GM11168 (cell line): ENCODE data around the gene SLC4A2.
"Not testable (repeated sequence)": the region's sequence is repeated elsewhere in the genome, so short reads cannot be mapped to it uniquely, and the experiment has no call there.

ENCODE experiments used
- in situ Hi-C: fragments of 300-500 bp; cut with MboI; formaldehyde crosslinking; loops from one replicate; pipeline ENCODE4 v1.12.0; 2022; ENCODE audit warnings: low sequenced_read_pairs; ENCODE audit not compliant: unreplicated experiment

SLC4A2 gene

DNA sequence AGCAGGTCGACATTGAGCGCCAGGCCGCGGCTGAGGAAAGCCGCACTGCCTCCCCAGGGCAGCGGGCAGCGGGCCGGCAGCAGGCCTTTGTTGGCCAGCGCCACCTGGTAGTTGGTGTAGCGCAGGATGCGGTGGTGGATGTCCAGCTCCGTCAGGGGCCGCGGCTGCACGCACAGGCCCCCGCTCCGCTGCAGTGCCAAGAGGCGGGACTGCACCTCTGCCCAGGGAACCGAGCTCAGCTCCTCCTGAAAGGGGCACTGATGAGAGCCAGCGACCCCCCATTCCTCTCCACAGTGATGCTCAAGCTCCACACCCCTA is 40.3 kb upstream of the SLC4A2 start:
- in situ Hi-C loops: loop anchor here (10.0 kb wide), 1 partner anchor 114 kb away; no protein-coding TSS in a partner anchor

DNA sequence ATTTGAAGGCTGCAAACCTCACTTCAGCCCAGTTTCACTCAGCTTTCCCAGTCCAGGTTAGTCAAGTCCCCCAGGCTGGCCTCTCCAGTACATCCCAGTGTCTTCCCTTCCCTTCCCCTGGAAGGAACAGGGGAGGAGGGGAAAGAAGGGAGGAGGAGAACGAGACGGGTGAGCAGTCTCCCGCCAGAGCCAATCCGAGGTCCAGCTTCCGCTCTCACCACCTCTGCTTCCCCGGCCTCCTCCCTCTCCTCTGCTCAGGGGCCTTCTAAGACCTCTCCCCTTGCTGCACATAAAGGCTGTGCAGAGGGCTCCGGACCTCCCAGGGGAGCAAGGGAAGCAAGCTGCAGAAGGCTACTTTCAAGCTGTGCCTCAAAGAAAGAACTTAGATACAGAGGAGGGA is 39.2 kb upstream of the SLC4A2 start:
- in situ Hi-C loops: no loop called here

DNA sequence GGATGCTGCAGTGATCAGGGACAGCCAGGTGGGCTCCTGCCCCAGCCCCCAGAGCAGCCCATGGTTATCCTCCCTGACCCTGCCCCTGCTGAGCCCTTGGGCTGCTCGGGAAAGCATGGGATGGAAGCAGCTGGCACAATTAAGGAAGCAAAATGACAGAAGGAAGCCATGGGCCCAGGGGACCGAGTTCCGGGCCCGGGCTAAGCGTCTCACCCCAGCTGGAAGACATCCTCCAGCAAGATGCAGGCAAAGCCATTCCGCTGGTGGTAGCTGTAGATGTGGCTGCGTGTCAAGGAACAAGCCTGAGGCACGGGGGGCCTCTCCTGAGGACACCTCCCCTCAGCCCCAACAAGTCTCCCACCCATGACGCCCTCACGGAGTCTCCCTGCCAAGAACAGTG is 36.2 kb upstream of the SLC4A2 start:
- in situ Hi-C loops: no loop called here

DNA sequence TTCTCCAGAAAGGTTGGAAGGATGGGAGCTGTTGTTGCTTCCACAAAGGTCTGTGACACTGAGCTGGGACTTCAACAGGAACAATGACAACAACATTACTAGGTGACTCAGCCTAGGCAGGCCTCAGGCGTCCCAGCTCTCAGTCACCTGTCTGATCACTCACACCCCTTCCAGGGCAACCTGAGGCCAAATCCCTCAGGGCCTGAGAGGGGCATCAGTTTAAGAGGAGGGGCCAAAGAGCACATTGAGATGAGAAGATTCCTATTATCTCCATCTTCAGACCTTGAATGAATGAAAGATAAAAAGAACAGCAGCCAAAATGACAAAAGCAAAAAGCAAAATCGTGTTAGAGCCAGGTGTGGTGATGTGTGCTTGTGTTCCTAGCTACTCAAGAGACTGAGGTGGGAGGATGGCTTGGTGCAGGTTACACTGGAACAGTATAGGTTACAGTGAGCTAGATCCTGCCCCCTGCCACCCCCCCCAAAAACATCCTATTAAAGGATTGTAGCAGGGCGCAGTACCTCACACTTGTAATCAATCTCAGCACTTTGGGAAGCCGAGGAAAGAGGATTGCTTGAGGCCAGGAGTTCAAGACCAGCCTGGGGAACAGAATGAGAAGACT is 34.8 kb upstream of the SLC4A2 start, which contains the start of gene ATG9B:
ATG9B (minus strand) TSS at position 60 of the 622 bp plus-strand sequence. CDS start 71 bp downstream, outside the sequence.
- in situ Hi-C loops: no loop called here

DNA sequence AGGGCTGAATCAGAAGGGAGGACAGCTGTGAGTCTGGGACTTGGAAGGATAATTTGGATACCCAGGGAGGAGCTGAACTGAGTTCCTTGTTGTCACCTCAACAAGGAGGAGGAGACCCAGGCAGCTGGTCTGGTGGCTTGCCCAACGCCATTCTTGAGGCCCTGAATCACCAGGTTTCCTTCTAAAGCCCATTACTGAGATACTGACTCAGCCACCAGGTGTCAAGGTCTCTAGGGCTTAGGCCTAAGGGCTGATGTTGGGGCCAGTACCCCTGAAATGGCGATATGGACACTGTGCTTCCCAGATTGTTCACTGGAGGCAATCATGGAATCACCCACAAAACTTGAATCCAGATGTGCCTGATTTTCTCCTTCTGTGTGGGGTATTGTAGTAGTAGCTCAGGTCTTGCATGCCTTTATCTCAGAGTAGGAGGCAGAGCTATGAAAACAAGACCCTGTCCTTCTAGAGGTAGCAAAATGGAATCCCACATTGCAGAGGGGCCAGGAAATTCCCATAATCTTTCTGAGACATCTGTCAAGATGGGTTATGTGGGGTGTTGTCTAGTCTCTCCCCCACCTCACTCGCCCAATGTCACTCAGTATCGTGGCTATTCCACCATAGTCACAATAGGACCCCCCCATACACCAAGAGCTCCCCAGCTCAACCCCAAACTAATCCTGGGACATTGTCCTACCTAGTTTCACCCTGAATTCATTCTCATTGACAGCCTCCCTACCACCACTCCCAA is 33.3 kb upstream of the SLC4A2 start:
- in situ Hi-C loops: no loop called here

DNA sequence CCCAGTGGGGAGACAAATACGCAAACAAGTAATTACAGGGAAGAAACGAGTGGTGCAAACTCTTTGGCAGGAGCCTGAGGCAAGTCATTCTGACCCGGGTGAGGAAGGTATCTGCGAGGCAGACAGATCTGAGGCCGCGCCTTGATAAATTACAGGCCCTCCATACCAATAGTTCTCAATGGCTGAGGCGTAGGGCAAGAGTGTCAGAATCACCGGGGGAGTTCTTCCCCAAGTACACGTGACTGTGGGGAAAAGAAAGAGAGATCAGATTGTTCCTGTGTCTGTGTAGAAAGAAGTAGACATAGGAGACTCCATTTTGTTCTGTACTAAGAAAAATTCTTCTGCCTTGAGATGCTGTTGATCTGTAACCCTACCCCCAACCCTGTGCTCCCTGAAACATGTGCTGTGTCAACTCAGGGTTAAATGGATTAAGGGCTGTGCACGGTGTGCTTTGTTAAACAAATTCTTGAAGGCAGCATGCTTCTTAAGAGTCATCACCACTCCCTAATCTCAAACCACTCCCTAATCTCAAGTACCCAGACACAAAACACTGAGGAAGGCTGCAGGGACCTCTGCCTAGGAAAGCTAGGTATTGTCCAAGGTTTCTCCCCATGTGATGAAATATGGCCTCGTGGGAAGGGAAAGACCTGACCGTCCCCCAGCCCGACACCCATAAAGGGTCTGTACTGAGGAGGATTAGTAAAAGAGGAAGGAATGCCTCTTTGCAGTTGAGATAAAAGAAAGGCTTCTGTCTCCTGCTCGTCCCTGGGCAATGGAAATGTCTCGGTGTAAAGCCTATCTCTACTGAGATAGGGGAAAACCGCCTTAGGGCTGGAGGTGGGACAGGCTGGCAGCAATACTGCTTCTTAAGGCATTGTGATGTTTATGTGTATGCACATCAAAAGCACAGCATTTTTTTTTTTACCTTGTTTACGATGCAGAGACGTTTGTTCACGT is 32.3 kb upstream of the SLC4A2 start:
- in situ Hi-C loops: not testable (repeated sequence)

DNA sequence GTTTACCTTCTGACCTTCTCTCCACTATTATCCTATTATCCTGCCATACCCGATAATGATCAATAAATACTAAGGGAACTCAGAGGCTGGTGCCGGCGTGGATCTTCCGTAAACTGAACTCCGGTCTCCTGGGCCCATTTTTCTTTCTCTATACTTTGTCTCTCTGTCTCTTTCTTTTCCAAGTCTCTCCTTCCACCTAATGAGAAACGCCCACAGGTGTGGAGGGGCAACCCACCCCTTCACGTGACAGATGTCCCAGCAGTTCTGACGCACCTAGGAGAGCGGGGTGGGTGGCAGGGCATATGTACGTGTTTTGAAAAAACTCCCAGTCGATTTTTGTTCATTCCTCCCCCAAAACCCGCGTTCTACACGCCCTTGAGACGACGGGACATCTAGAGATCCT is 31.7 kb upstream of the SLC4A2 start:
- in situ Hi-C loops: not testable (repeated sequence)

DNA sequence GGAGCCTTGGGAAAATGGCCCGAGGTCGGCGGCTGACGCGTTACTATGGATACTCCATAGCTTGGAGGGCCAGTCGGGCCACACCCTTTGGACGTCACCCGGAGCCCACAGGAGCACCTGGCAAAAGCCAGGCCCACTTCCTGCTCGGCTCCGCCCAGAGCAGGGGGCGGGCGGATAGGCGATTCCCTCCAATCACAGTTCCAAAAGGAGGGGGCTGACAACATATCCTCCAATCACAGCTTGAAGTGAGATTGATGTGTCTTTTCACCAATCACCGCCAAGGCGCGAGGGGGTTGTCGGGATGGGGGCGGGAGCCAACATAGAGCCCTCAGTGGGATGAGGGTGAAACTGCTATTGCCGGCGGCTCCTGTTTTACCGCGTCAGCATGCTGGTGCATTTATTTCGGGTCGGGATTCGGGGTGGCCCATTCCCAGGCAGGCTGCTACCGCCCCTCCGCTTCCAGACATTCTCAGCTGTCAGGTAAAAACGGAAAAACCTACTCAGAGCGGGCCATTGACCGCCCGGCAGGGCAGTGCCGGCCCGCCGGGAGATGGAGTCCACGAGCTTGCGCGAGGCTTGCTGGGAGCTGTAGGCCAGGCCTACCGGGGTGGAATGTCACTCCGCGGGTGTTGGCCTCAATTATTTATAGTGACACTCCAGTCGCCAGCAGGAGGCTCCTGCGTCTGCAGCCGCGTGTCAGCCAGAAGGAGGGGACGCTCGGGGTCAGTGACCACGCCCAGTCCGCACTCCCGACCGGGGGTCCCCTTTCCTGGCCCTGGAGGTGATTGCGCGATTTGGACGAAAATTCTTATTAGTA is 31.1 kb upstream of the SLC4A2 start, which contains the start of gene ABCB8:
ABCB8 (plus strand) TSS at position 320 of the 817 bp plus-strand sequence; CDS start at position 386, 66 bp downstream.
- in situ Hi-C loops: no loop called here

DNA sequence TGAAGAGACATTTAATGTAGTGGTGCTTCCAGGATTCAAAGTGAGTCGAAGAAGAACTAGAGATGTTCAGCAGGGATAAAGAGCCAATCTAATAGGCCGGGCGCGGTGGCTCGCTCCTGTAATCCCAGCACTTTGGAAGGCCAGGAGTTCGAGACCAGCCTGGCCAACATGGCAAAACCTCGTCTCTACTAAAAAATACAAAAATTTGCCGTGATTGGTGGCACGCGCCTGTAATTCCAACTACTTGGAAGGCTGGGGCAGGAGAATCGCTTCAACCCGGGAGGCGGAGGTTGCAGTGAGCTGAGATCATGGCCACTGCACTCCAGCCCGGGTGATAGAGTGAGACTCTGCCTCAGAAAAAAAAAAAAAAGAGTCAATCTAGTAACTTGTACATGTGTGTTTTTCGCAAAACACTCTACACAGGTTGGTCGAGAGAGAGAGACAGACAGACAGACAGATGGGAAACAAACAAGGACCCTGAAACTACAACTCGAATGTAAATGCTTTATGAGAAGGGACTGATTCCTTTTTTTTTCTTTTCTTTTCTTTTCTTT is 30.4 kb upstream of the SLC4A2 start:
- in situ Hi-C loops: no loop called here

DNA sequence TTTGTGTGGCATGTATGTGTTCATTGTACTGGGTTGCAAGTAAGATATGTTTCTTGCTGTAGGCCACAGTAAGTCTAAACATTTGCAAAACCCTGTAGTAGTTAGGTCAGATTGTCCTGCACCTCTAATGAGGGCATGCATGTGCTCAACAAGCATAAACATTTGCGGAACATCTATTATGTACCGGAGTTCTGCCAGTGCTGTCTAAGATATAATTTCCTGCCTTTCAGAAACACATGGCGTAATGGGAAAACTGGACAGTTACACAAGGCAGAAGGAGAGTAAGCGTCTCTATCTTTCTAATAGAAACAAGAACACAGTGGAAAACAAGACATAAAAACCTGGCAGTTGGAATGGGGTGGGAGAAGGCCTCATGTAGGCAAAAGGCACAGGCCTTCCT is 28.4 kb upstream of the SLC4A2 start:
- in situ Hi-C loops: no loop called here

DNA sequence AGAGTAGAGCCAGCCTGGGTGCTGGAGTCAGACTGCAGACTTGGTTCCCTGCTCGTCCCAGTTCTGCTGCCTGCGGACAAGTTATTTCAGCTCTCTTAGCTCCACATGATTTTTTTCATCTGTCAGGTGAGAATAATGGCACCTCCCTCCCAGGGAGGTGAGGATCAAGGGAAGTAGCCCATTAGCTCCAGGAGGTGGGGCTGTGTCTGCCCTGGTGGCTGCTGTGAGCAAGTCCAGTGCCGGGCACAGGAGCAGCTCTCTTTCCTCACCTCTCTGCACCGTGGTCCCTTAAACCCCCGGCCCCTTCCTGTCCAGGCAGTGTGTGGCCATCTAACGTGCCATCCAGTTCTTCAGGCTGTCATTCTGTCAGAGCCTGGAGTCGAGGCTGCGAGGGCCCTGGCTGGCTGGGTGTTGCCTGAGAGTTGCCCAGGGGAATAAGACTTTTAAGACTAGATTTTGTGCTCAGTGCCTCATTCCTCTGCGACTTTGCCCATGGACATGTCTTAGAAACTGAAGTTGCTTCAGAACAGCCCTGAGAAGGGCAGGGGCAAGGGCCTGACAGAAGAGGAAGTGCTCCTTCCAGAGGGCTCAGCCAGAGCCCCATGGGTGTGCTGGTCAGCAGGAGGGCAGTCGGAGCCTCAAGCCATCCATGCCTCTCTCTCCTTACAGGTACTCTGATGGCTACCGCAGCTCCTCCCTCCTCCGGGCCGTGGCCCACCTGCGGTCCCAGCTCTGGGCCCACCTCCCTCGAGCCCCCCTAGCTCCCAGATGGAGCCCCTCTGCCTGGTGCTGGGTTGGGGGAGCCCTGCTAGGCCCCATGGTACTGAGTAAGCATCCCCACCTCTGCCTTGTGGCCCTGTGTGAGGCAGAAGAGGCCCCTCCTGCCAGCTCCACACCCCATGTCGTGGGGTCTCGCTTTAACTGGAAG is 26.2 kb upstream of the SLC4A2 start:
- in situ Hi-C loops: no loop called here

DNA sequence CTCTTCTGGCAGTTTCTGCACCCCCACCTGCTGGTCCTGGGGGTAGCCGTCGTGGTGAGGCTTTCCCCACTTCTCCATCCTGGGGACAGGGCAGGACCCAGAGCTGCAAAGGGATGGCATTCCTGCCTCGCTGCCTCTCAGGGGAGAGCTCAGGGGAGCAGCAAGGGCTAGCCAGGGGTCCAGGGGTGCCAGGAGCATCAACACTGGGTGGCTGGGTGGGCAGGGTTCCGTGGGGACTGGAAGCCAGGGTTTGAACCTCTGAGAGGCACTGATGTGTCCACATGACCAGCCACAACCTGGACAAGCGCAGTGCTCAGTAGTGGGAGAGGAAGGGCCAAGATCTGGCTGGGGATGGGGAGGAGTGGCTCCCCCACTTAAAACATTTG is 25.5 kb upstream of the SLC4A2 start:
- in situ Hi-C loops: no loop called here

DNA sequence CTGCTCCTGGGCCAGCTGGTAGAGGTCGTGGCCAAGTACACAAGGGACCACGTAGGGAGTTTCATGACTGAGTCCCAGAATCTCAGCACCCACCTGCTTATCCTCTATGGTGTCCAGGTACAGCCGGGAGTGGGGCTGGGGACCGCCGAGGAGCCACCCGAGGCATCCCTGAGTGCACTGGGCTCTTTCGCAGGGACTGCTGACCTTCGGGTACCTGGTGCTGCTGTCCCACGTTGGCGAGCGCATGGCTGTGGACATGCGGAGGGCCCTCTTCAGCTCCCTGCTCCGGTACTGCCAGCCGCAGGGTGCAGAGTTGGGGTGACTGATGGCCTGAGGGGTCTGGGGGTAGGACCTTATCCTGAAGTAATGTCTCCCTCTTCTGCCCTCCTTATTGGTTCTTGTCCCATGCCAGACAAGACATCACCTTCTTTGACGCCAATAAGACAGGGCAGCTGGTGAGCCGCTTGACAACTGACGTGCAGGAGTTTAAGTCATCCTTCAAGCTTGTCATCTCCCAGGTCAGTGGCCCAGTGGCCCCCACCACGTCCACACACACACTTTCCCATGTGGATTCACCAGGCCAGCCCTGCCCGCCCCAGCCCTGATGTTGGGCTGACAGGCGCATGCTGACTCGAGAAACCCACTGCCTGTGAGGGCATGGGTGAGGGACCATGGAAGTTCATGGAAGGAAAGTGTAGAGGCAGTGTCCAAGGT is 24.9 kb upstream of the SLC4A2 start:
- in situ Hi-C loops: no loop called here

DNA sequence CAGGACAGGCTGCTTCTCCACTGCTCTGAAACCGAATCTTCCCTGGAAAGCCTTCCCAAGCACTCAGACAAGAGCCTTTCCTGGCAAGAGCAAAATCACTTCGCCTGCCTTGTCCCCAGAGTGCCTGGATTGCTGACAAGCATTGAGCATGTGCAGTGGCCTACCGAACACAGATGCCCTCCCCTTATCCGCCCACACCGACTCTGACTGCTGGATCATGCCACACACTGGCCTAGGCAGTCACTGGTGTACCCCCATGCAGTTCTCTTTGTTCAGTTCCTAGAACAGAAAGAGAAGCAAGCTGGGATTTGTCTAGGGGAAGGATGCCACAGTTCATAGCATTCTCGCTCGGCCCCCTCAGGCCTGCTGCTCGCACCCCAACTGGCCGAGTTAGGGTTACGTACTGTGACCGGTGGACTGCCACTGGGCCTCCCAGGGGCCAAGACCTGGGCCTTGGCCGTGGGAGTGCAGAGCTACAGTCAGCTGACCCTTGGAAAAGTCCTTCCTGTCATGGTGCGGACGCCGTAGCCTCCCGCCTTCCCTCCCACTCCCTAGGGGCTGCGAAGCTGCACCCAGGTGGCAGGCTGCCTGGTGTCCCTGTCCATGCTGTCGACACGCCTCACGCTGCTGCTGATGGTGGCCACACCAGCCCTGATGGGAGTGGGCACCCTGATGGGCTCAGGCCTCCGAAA is 24.2 kb upstream of the SLC4A2 start:
- in situ Hi-C loops: no loop called here

DNA sequence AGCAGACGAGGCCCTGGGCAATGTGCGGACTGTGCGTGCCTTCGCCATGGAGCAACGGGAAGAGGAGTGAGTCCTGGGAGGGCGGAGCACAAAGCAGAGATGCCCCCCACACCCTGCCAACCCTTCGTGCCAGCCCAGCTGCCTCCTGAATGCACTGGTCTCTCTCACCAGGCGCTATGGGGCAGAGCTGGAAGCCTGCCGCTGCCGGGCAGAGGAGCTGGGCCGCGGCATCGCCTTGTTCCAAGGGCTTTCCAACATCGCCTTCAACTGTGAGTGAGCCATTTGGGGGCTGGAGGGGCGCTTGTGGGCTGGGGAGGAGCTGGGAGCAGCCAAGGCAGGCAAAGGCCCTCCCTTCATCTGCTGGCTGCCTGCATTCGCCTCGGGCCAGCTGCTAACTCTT is 23.5 kb upstream of the SLC4A2 start:
- in situ Hi-C loops: no loop called here

DNA sequence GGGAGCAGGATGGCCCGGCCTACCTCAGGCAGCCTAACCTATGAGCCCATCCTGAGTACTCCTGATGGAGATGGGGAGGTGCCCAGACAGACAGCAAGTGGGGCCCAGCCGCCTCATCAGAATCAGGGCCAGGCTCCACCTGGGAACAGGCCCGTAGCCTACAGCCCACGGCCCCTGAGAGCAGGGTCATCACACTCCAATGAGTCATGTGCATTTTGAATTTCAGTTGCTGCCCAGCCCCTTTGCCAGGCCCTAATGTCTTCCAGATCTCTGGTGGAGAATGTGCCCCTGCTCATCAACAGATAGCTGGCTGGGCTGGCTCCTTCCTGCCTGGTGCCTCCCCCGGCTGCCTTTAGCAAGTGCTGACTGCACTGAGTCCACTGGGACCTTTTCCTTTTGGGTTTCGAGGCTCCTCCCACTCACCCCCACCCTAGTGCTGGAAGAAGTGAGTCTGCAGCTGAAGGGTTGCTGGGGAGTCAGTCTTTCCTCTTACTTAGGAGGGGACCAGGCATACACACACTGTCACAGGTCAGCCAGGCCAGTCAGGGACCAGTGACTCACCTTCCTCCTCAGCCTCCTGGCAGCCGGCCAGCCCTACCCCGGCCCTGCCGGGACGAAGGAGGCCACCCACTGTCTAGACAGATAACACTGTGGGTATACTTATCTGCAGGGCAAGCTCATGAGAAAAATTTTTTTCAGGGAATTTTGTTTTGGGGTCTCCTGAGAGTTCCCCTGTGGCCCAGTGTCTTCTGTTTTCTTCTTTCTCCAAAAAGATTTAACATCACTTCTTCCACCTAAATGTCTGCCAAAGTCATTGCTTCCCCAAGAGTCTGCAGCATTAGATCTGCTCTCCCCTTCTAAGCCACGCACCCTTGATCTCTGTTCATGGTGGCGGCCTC is 20.2 kb upstream of the SLC4A2 start:
- in situ Hi-C loops: no loop called here
